ENCODE measurements around the gene TTC34.

DNA sequence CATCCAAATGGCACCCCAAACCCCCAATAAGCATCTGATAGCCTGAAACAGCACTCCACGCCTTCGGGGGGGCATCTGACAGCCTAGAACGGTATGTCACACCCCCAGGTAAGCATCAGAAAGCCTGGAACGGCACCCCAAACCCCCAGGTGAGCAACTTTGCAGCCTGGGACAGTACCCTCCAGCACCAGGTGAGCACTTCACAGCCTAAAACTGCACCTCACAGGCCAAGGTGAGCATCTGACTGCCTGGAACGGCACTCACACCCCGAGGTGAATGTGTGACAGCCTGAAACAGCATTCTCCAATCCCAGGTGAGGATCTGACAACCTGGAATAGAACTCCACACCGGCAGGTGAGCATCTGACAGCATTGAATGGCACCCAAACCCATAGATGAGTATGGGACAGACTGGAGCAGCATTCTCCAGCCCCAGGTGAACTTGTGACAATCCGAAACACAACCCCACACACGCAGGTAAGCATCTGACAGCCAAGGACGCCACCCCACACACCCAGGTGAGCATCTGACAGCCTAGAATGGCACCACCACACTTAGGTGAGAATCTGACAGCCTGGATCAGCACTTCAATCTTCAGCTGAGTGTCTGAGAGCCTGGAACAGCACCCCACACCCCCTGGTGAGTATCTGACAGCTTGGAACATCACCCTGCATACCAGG lies 150.4 kb downstream of the TTC34 start:
- TF ChIP-seq POLR2A (IDR thresholded peaks at IDR 0.05) (no peak), EP300 (IDR thresholded peaks at IDR 0.05) (no peak)
- TF ChIP-seq, protein P1, sequence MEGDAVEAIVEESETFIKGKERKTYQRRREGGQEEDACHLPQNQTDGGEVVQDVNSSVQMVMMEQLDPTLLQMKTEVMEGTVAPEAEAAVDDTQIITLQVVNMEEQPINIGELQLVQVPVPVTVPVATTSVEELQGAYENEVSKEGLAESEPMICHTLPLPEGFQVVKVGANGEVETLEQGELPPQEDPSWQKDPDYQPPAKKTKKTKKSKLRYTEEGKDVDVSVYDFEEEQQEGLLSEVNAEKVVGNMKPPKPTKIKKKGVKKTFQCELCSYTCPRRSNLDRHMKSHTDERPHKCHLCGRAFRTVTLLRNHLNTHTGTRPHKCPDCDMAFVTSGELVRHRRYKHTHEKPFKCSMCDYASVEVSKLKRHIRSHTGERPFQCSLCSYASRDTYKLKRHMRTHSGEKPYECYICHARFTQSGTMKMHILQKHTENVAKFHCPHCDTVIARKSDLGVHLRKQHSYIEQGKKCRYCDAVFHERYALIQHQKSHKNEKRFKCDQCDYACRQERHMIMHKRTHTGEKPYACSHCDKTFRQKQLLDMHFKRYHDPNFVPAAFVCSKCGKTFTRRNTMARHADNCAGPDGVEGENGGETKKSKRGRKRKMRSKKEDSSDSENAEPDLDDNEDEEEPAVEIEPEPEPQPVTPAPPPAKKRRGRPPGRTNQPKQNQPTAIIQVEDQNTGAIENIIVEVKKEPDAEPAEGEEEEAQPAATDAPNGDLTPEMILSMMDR (IDR thresholded peaks at IDR 0.05): no peak

All from ovary (tissue), 3 donors.